ENCODE data around the gene FCRL4.

FCRL4 gene

DNA sequence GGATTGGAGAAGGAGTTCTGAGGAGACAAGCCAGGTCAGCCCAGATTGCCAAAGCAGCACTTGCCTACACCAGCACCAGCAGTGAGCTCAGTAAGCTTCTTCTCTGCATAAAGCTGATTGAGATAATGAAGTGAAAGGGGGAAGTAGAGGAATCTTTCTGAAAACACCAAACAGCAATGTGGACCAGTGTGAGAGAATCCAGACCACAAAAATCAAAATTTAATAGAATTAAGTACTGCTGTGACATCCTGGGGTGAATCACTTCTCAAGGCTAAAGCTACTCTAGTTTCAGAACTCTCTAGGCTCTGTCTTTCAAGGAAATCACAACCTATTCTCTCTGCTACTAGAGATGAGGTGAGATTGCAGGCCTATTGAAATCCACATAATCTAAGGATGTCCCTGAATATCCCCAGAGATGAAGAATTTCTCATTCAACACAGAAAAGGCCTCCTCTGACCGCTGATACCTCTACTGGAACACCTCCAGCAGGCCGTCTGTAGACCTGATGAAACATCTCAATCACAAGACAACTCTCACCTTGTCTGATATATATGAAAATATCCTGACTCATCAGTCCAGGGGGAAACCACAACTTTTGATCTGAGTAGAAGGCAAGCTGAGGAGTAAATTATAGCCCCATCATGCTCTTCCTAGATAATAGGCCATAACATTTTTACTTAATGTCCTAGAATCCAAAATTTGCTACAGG, at the start of gene FCRL4:
TSS of gene FCRL4 (minus strand) at position 127 of the 709 bp plus-strand sequence. CDS start 141 bp downstream, outside the sequence.
- DNase-seq, result no peak

- DNase-seq, result no peak
These were observed 48.3 kb upstream of the FCRL4 start for GRCh38 chr1:157646144-157646543.

GRCh38 chr1:157641177-157641576, 43.3 kb upstream of the FCRL4 start:
- DNase-seq, result no peak

- DNase-seq, result no peak
These were observed 41.9 kb upstream of the FCRL4 start for GRCh38 chr1:157639800-157640199.

GRCh38 chr1:157628773-157629172, 30.9 kb upstream of the FCRL4 start:
- no peak for DNase-seq

DNA sequence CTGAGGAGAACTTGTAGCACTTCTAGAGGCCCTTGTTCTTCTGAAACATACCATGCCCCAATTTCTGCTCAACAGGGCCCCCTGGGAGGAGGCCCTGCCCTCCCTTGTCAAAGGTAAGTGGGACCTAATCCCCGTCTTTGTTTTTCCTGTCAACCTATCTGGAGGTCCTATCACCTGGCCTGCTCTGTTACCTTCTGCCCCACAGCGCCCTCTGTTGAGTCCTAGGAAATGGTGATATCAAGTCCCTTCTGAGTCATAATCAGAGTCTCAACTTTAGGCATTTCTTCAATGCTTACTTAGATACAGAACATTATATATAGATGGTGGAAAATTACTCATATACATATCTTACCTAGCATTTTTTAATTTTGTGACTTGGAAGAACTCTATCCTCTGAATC, 28.2 kb upstream of the FCRL4 start:
- DNase-seq, result no peak

- no peak for DNase-seq
These were observed 26.6 kb upstream of the FCRL4 start for GRCh38 chr1:157624471-157624870.

- no peak for DNase-seq
These were observed 24.6 kb upstream of the FCRL4 start for GRCh38 chr1:157622471-157622870.

GRCh38 chr1:157618190-157618589, 20.3 kb upstream of the FCRL4 start:
- DNase-seq, result no peak

DNA sequence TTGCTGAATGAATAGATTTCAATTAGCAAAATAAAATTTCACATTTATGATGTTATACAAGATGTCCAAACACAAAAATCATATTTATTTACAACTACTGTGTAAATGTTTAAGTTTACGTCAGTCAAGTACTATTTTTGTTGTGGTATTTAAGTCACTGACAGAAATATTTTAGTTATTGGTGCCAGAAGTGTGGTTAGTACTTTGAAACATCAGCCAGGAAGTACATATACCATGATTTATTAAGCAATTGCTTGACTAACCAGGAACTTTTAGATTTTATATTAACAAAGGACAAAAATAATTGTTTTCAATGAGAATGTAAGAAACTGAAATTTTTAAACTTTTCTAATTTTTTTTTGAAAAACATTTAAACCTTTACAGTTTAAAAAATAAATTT, 2.4 kb upstream of the FCRL4 start:
- DNase-seq, result no peak

GRCh38 chr1:157596384-157596783, 1.5 kb downstream of the FCRL4 start:
- no peak for DNase-seq

DNA sequence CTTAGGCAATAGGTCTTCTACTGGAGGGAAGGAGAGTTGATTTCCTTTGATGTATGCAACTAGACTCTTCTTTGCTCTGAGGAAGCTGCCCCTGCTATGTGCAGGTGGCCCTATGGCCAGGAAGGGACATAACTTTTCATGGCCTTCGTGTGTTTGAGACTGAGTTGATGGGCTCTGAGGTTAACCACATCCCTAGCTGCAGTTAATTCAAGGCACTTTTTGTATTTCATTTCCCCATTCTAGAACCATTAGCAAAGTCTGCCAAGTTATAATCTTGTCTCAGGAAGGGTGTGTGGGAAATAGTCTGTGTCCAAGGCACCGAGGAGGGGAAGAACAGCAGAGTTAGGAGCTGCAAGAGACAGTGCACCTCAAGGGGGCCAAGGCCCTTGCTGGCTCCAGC, 2.5 kb downstream of the FCRL4 start:
- no peak for DNase-seq

- no peak for DNase-seq
These were observed 11.9 kb downstream of the FCRL4 start for GRCh38 chr1:157585984-157586383.

DNA sequence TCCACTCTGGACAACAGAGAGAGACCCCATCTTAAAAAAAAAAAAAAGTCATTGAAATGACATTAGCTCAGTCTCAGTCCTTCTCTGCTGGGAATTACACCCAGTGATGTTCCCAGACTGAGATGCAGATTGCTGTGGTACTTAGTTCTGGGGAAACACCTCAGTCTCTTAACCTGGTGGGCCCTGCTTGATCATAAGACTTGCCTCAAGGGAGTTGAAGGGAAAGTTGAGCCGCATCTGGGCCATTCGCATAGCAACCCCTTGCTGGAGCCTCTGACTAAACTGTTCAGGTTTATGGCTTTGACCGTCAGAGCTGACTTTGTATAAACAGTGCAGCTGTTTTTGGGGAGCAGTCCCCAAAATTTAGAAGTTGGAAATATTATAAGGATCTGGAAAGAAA, 13.4 kb downstream of the FCRL4 start:
- no peak for DNase-seq

DNA sequence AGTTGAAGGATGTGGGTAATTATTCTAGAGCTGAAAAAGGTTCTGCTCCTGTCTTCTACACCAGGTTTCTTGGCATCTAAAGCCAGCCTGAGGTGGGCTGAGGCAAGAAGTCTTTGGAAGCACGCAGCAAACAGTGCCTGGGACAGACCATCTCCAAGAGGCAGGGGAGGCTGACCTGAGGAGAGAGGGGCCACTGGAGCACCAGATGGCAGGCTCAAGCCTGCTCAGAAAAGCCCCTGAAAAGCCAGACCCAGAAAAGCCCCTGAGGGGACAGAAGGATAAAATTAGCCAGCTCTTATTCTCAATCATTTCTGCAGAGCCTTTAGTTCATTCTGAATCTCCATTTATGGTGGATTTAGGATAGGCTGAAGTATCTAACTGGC, 17.1 kb downstream of the FCRL4 start:
- DNase-seq, result no peak

DNA sequence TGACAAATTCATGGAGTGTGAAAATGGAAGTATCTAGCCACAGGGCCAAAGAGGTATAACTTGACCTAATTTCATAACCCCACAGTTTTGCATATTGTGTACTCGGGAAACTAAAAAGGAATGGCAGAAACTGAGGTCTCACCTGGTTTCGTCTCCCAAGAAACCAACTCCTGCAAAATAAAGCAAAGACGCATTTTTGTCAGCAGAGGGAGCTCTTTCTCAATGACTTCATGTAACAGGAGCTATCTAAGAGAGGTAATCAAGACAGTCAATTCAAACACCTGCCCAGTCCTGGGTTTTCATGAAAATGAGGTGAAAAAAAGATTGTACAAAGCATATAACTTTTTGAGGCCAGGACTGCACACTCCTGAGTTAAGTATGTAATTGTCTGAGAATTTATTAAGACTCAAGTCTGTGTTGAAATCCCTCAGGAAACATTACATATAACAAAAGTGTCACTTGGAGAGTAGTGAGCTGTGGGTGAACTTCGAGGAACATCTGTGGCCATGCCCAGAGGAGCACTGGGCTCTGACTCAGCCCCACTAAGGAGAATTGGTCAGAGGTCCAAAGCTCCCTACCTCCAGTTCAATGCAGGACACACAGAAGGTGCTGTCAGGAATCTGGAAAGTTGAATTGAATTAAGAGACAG, 17.6 kb downstream of the FCRL4 start:
- peak; percentile 21 for DNase-seq

DNA sequence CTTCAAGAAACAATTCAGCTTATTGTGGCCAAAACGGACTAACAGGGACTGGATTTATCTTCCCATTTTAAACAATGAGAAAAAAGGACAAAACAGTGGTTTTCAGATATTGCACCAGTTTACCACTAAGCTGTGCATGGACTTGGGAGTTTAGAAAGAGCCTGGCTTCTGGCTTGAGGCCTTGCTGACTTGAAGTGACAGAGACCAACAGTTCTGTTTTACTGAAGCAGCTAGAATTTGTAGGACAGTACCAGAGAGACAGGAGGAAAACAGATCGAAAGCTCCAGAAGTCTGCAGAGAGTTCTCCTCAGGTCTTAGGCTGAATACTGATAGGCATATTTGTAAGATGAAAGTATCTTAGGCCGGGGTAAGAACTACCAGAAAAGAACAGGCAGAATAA, 20.5 kb downstream of the FCRL4 start:
- no peak for DNase-seq

- DNase-seq, result no peak
These were observed 22.1 kb downstream of the FCRL4 start for GRCh38 chr1:157575744-157576143.

- no peak for DNase-seq
These were observed 23.0 kb downstream of the FCRL4 start for GRCh38 chr1:157574836-157575235.

GRCh38 chr1:157566484-157567300, 31.2 kb downstream of the FCRL4 start:
- no peak for DNase-seq

GRCh38 chr1:157562515-157562914, 35.4 kb downstream of the FCRL4 start:
- DNase-seq, result no peak

DNA sequence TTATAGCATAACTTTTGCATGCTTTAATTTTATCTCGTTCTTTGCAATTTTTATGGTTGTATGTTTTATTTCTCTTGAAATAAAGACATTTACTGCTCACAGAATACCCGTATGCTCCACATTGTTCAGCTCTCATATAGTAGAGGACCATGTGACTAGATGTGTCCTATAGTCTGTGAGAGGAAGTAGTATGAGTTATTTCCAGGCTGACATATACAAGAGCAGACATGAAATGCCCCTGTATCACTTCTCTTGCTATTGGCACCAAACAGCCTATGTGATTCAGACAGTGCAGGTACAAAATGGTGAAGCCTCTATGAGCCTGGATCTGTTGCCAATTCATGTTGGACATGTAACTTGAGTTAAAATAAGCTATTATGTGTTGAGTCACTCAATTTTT, 39.8 kb downstream of the FCRL4 start:
- no peak for DNase-seq

- DNase-seq, result no peak
These were observed 45.9 kb downstream of the FCRL4 start, which contains the start of gene FCRL5 for GRCh38 chr1:157551694-157552693. Gene FCRL5, minus strand, starts transcription at chr1:157552515. Its CDS starts 153 bp downstream, at chr1:157552362.
